HG02678 (cell line): ENCODE data around the gene ASRGL1.
"Not testable (repeated sequence)": the region's sequence is repeated elsewhere in the genome, so short reads cannot be mapped to it uniquely, and the experiment has no call there.

ENCODE experiments used
- ATAC-seq: cut with Tn5 transposase; IDR thresholded peaks from one replicate; pipeline ENCODE4 v1.9.1; 2021; ENCODE audit warnings: mild to moderate bottlenecking, moderate library complexity; ENCODE audit not compliant: unreplicated experiment

Gene ASRGL1

DNA sequence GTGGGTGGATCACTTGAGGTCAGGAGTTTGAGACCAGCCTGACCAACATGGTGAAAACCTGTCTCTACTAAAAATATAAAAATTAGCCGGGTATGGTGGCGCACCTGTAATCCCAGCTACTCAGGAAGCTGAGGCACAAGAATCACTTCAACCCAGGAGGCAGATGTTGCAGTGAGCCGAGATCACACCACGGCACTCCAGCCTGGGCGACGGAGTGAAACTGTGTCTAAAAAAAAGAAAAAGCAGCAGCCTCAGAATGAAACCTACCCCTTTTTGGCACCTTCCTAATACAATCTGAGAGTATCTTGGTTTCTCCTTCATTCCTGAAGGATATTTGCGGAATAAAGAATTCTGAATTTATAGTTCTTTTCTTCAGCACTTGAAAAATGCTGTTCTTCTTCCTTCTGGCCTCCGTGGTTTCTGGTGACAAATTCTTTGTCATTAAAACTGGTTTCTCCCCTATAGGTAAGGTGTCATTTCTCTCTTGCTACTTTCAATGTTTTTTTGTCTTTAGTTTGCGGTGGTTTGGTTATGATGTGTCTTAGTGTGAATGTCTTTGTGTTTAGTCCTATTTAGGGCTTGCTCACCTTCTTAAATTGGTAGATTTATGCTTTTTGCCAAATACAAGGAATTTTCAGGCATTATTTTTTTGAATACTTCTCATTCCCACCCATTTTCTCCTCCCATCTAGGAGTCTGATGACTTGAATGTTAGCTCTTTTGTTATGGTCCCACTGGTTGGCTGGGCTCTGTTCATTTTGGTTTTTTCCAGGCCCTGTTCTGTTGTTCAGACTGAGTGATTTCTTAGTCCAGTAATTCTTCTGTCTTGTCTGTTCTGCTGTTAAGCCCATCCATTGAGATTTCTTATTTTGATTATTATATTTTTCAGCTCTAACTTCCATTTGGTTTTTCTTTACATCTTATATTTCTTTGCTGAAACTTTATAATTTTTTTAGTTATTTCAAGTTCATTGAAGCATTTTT lies 15.4 kb downstream of the ASRGL1 start:
- no peak for ATAC-seq

DNA sequence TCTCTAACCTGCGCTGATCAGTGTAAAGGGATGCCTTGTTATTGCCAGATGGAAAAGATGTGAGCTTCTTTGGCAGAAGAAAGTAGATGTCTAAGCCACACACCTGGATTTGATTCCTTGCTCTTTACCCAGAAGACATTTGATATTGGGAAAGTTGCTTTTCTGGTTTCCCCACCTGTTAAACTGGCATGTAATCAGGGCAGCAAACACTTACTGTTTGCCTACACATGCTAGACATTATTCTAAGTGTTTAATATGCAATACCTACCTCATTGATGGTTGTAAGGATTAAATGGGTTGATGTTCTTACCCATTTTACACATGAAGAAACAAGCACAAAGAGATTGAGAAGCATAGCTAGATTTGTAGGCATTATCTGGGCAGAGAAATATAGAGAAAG lies 16.6 kb downstream of the ASRGL1 start:
- ATAC-seq: no peak

- no peak for ATAC-seq
These were observed 21.0 kb downstream of the ASRGL1 start for GRCh38 chr11:62358273-62358672.

- no peak for ATAC-seq
These were observed 22.2 kb downstream of the ASRGL1 start for GRCh38 chr11:62359475-62359874.

DNA sequence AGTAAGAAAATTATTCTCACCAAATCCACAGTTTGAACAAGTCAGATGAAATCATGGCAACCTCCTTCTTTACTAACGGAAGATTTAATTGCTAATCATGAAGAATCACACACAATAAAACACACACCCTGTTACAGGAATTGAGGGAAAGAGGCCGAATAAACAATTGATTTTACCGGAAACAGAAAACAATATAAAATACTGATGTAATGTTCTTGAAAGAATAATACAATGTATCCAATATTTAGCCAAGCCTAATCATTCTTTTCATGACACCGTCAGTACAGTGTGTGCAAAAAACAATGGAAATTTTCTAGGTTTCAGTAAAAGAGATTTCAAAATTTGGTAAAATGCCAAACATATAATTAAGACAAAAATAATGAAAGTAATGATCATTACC lies 23.4 kb downstream of the ASRGL1 start:
- no peak for ATAC-seq

- ATAC-seq: not testable (repeated sequence)
These were observed 31.7 kb downstream of the ASRGL1 start for GRCh38 chr11:62368861-62369477.

DNA sequence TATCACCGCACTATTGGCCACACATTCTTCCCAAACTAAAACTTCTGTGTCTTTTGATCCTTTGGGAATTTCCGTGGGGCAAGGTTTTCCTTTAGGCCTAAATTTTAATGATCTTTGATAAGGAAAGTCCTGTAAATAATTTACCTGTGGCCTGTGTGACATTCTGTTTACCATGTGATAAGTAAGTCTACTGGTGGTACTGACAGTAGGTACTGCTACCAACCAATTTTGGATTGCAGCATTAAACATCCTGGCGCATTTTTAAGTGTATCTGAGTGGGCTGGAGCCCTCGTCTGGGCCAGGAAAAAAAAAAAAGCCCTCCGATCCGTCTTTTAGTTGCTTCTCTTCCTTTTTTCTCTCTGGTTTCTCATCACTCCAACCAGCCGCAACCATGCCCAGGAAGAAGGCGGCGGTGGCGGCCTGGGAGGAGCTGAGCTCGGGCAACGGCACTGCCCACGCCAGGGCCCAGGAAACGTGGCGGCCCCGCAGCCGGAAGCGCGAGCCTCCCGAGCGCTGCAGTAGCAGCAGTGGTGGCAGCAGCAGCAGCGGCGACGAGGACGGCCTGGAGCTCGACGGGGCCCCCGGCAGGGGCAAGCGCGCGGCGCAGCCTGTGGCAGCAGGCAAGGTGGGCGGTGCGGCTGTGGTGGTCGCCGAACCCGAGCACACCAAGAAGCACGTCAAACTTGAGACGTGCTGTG lies 33.6 kb downstream of the ASRGL1 start:
- ATAC-seq: no peak

DNA sequence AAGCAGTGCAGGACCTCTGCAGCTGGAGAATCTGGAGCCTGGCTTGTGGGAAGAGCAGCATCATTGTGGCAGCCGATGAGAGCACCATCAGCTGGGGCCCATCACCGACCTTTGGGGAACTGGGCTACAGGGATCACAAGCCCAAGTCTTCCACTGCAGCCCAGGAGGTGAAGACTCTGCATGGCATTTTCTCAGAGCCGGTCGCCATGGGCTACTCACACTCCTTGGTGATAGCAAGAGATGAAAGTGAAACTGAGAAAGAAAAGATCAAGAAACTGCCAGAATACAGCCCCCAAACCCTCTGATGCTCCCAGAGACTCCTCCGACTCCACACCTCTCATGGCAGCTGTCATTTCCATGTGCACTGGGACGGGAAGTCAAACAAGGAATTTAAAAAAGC lies 35.6 kb downstream of the ASRGL1 start:
- ATAC-seq: no peak

DNA sequence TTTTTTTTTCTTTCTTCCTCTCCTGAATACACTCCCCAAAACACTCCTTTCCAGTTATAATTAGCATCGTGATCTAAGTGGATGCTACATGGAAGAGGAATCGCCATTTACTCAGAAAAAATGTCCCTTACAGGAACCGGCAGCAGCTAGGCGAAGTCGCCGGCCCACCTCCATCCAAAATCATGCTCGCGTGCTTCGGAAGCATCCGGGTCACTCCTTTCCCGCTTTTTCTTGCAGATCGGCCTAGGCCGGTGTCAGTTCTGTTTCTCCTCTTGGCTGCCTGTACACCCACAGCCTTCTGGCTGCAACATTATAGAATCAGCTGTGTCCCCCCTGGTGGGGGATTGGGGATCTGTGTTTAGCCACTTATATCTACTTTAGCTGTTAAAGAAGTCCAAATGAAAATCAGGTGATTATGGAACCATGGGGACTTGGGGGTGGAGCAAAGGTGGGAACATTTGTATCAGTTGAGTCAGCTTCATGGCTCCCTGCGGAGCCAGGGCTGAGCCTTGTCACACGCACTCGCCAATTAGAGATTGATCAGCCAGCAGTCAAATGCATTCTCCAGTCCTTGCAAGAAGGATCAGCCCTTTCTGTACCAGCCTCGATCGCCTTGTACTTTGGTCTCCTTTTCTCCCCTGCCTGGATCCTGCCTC lies 36.3 kb downstream of the ASRGL1 start:
- ATAC-seq: no peak

- no peak for ATAC-seq
These were observed 37.6 kb downstream of the ASRGL1 start for GRCh38 chr11:62374801-62375200.

DNA sequence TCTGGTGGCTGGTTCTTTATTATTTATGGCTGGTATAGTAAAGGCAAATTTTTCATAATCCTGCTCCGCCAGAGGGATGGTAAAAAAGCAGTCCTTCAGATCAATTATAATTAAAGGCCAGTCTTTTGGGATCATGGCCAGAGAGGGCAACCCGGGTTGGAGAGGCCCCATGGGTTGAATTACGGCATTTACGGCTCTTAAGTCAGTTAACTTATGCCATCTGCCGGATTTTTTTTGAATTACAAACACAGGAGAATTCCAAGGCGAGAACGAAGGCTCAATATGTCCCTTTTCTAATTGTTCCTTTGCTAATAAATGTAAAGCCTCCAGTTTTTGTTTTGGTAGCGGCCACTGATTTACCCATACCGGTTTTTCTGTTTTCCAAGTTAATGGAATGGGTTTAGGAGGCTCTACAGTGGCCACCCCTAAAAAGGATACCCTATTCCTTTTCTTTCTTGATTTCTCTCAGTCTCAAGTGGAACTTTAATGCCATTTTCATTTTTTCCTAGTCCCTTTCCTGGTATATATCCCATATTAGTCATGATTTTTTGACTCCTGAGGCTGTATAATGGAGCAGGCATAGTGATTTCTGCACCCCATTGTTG lies 41.3 kb downstream of the ASRGL1 start:
- not testable (repeated sequence) for ATAC-seq

DNA sequence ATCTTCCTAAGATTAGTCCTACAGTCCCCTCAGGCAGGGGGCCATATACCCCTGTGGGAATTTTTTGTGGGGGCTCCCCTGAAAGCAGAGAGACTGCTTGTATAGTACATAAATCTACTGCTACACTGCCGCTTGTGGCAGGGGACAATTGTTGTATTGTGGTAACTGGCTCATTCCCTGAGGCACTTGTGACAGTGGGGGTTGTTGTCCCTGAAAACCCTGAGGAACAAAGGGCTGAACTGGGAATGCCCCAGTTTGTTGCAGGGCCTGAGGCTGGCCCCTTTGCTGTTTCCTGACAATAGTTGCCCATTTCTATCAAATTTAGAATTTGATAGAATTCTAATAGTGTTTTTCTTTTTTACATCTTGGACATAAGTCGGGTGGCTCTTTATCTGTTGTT lies 42.3 kb downstream of the ASRGL1 start:
- ATAC-seq: not testable (repeated sequence)

DNA sequence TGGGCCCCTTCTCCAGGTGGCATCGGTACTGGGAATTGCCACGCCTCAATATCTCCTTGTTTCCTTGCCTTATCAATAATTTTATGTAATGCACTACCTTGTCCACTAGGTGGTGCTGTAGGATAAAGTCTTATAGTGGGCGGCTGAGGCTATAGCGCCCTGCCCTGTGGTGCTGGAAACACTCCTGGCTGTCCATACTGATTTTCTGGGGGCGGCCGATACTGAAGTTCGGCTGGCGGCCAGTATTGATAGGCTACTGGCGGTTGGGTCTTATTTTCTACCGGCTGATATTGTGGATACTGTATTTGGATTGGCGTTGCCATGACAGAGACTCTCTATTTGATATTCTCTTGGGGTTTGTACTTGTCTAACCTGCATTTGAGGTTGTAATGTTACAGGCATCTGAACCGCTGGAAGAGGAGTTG lies 43.6 kb downstream of the ASRGL1 start:
- ATAC-seq: not testable (repeated sequence)

GRCh38 chr11:62383822-62384221 lies 46.6 kb downstream of the ASRGL1 start:
- no peak for ATAC-seq

DNA sequence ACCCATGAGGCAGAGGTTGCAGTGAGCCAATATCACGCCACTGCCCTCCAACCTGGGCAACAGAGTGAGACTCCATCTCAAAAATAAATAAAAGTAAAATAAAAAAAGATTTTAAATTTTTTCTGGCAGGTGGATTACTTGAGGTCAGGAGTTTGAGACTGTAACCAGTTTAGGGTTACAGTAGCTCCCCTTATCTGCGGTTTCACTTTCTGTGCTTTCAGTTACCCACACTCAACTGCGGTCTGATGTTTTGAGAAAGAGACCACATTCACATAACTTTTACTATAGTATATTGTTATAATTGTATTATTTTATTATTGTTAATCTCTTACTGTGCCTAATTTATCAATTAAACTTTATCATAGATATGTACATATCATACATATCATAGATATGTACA lies 48.8 kb downstream of the ASRGL1 start:
- ATAC-seq: not testable (repeated sequence)

- ATAC-seq: no peak
These were observed 50.1 kb downstream of the ASRGL1 start for GRCh38 chr11:62387381-62387780.

- ATAC-seq: no peak
These were observed 51.8 kb downstream of the ASRGL1 start for GRCh38 chr11:62388999-62389398.

DNA sequence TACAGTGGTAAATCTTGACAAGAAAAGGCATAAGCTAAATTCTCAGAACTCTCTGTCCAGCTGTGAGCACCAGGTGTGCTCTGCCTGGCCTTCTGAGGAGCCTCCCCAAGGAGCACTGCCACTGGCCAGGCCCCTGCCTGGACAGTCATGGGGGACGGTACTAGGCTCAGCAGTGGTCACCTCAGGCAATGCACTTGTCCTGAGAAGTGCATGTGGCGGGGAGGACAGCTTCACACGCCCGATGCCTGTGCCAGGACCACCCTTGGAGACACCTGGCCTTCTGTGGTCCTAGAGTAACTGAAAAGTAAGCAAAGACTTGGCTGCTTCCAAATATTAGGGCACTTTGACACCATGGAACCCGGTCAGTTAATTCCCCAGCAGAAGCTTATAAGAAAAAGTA lies 53.0 kb downstream of the ASRGL1 start:
- ATAC-seq: no peak

DNA sequence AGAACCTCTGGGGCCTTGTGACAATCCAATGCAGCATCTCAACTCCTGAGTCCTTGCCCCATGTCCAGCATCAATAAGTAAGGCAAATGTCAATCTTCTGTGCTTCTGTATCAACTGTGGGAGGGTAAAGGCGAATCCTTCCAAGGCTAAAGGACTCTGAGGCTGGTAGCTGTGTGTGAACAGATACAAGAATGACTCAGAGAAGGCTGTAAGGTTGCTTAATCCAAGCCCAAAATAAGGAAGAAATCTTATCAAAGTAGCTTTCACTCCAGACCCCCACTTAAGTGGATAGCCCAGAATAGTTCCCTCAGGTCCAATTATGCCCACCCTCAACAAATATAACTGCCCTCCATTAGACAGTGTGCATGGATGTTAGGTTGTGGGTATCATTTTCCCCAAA lies 53.5 kb downstream of the ASRGL1 start:
- no peak for ATAC-seq

- ATAC-seq: no peak
These were observed 54.6 kb downstream of the ASRGL1 start for GRCh38 chr11:62391642-62392425.
